Measurements from ENCODE around the gene CCR4. TPM values are rescaled to one million over a fixed set of nuclear protein-coding genes. Genes with fewer than 3 reads are reported as not detected.
"Not testable (repeated sequence)": the region's sequence is repeated elsewhere in the genome, so short reads cannot be mapped to it uniquely, and the experiment has no call there.

CCR4 gene
- total and polyA plus RNA-seq, 2 of the 13 experiments (the other 11 are each of a cell fraction or from before 2014, with no cell fraction given): 0.04 to 0.05 TPM

DNA sequence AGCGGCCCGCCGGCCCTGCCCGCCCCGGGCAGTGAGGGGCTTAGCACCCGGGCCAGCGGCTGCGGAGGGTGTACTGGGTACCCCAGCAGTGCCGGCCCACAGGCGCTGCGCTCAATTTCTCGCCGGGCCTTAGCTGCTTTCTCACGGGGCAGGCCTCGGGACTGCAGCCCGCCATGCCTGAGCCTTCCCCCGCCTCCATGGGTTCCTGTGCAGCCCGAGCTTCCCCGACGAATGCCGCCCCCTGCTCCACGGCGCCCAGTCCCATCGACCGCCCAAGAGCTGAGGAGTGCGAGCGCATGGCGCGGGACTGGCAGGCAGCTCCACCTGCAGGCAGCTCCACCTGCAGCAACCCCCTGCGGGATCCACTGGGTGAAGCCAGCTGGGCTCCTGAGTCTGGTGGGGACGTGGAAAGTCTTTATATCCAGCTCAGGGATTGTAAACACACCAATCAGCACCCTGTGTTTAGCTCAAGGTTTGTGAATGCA is 48.5 kb upstream of the CCR4 start (continued):
- peak; percentile 88 for TF ChIP-seq POGZ (CRISPR knock-in tag; IDR thresholded peaks at IDR 0.05)
- peak; percentile 84; the same call in 1 of the 2 replicates for TF ChIP-seq MYC (CRISPR knock-in tag; IDR thresholded peaks at IDR 0.05; ENCODE audit: borderline replicate concordance)
- TF ChIP-seq POLR2G (IDR thresholded peaks at IDR 0.05; ENCODE audit: low read depth, low read length): peak; percentile 30
- 0 out of 2 replicates have a peak, but pooled peaks have one; percentile 22 for TF ChIP-seq ZBTB7A (CRISPR knock-in tag; IDR thresholded peaks at IDR 0.05)
- TF ChIP-seq, protein P1, sequence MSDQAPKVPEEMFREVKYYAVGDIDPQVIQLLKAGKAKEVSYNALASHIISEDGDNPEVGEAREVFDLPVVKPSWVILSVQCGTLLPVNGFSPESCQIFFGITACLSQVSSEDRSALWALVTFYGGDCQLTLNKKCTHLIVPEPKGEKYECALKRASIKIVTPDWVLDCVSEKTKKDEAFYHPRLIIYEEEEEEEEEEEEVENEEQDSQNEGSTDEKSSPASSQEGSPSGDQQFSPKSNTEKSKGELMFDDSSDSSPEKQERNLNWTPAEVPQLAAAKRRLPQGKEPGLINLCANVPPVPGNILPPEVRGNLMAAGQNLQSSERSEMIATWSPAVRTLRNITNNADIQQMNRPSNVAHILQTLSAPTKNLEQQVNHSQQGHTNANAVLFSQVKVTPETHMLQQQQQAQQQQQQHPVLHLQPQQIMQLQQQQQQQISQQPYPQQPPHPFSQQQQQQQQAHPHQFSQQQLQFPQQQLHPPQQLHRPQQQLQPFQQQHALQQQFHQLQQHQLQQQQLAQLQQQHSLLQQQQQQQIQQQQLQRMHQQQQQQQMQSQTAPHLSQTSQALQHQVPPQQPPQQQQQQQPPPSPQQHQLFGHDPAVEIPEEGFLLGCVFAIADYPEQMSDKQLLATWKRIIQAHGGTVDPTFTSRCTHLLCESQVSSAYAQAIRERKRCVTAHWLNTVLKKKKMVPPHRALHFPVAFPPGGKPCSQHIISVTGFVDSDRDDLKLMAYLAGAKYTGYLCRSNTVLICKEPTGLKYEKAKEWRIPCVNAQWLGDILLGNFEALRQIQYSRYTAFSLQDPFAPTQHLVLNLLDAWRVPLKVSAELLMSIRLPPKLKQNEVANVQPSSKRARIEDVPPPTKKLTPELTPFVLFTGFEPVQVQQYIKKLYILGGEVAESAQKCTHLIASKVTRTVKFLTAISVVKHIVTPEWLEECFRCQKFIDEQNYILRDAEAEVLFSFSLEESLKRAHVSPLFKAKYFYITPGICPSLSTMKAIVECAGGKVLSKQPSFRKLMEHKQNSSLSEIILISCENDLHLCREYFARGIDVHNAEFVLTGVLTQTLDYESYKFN (CRISPR knock-in tag; conservative IDR thresholded peaks at IDR 0.05): 0 out of 2 replicates have a peak, but pooled peaks have one; percentile 14
- TF ChIP-seq, protein P2, sequence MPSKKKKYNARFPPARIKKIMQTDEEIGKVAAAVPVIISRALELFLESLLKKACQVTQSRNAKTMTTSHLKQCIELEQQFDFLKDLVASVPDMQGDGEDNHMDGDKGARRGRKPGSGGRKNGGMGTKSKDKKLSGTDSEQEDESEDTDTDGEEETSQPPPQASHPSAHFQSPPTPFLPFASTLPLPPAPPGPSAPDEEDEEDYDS (CRISPR knock-in tag; IDR thresholded peaks at IDR 0.05): 0 out of 2 replicates have a peak, but pooled peaks have one; percentile 20
- peak; percentile 9; the same call in 1 of the 2 replicates for TF ChIP-seq ZNF768 (CRISPR knock-in tag; IDR thresholded peaks at IDR 0.05)
- TF ChIP-seq, protein P3, sequence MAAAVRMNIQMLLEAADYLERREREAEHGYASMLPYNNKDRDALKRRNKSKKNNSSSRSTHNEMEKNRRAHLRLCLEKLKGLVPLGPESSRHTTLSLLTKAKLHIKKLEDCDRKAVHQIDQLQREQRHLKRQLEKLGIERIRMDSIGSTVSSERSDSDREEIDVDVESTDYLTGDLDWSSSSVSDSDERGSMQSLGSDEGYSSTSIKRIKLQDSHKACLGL (CRISPR knock-in tag; IDR thresholded peaks at IDR 0.05): peak; percentile 70; the same call in 1 of the 2 replicates
- 0 out of 2 replicates have a peak, but pooled peaks have one; percentile 26 for TF ChIP-seq KAT7 (CRISPR knock-in tag; IDR thresholded peaks at IDR 0.05; ENCODE audit: borderline replicate concordance)
- TF ChIP-seq MXD4 (CRISPR knock-in tag; IDR thresholded peaks at IDR 0.05): peak; percentile 14; the same call in 1 of the 2 replicates
- TF ChIP-seq ZMYM4 (CRISPR knock-in tag; IDR thresholded peaks at IDR 0.05): peak; percentile 92
- TF ChIP-seq, protein P4, sequence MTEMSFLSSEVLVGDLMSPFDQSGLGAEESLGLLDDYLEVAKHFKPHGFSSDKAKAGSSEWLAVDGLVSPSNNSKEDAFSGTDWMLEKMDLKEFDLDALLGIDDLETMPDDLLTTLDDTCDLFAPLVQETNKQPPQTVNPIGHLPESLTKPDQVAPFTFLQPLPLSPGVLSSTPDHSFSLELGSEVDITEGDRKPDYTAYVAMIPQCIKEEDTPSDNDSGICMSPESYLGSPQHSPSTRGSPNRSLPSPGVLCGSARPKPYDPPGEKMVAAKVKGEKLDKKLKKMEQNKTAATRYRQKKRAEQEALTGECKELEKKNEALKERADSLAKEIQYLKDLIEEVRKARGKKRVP (CRISPR knock-in tag; IDR thresholded peaks at IDR 0.05): peak in 1 of 2 experiments; percentile 21; a peak in 1 of 4 replicates
- not testable (repeated sequence) for TF ChIP-seq SP1 (IDR thresholded peaks at IDR 0.05); MAZ (IDR thresholded peaks at IDR 0.05; ENCODE audit: borderline replicate concordance, low read depth, low read length)
- TF ChIP-seq SP1 (CRISPR knock-in tag; IDR thresholded peaks at IDR 0.05): 0 out of 2 replicates have a peak, but pooled peaks have one; percentile 19
- TF ChIP-seq BORCS8-MEF2B (CRISPR knock-in tag; IDR thresholded peaks at IDR 0.05): peak; percentile 66
- TF ChIP-seq ZNF451 (CRISPR knock-in tag; IDR thresholded peaks at IDR 0.05): peak; percentile 60; the same call in 1 of the 2 replicates
- TF ChIP-seq SALL1 (CRISPR knock-in tag; IDR thresholded peaks at IDR 0.05): peak; percentile 80
- peak; percentile 50; the same call in 1 of the 2 replicates for TF ChIP-seq MAZ (CRISPR knock-in tag; IDR thresholded peaks at IDR 0.05; ENCODE audit: low read depth)
- TF ChIP-seq ISL2 (CRISPR knock-in tag; IDR thresholded peaks at IDR 0.05): 0 out of 2 replicates have a peak, but pooled peaks have one; percentile 18
- TF ChIP-seq NFKB2 (CRISPR knock-in tag; IDR thresholded peaks at IDR 0.05; ENCODE audit: borderline replicate concordance): peak; percentile 42; the same call in 1 of the 2 replicates
- TF ChIP-seq, protein P5, sequence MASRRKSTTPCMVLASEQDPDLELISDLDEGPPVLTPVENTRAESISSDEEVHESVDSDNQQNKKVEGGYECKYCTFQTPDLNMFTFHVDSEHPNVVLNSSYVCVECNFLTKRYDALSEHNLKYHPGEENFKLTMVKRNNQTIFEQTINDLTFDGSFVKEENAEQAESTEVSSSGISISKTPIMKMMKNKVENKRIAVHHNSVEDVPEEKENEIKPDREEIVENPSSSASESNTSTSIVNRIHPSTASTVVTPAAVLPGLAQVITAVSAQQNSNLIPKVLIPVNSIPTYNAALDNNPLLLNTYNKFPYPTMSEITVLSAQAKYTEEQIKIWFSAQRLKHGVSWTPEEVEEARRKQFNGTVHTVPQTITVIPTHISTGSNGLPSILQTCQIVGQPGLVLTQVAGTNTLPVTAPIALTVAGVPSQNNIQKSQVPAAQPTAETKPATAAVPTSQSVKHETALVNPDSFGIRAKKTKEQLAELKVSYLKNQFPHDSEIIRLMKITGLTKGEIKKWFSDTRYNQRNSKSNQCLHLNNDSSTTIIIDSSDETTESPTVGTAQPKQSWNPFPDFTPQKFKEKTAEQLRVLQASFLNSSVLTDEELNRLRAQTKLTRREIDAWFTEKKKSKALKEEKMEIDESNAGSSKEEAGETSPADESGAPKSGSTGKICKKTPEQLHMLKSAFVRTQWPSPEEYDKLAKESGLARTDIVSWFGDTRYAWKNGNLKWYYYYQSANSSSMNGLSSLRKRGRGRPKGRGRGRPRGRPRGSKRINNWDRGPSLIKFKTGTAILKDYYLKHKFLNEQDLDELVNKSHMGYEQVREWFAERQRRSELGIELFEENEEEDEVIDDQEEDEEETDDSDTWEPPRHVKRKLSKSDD (CRISPR knock-in tag; IDR thresholded peaks at IDR 0.05; ENCODE audit: low read depth): peak; percentile 39; the same call in 1 of the 2 replicates
- peak; percentile 48; the same call in 1 of the 2 replicates for TF ChIP-seq ZNF776 (CRISPR knock-in tag; IDR thresholded peaks at IDR 0.05)

Data from HepG2 (cell line).